SK-N-SH (cell line): ENCODE measurements around the gene TTC21B. TPM values are rescaled to one million over a fixed set of nuclear protein-coding genes. Genes with fewer than 3 reads are reported as not detected.

Source experiments
- CTCF ChIA-PET: fragments of 300-600, 350-600 bp; formaldehyde crosslinking; extraction: SDS; loops from one replicate; lab custom pipeline; 2021; lab: Yijun Ruan, JAX
- POLR2A ChIA-PET: fragments of 350-600 bp; sonication (Branson Sonifier 250); formaldehyde crosslinking; extraction: SDS; loops from one replicate; lab custom pipeline; 2020; ENCODE audit warnings: antibody characterized with exemption, inconsistent platforms; lab: Yijun Ruan, JAX
- DNase-seq: peaks from one replicate; pipeline ENCODE4 v3.0.0; 2012
- H2AFZ ChIP-seq: fragments of 200-600 bp; sonication (generic); 2 replicates; pipeline ENCODE4 v1.8.1; 2016; ENCODE audit warnings: antibody characterized with exemption, mild to moderate bottlenecking, low read depth
- H3F3A ChIP-seq: fragments of 200-600 bp; sonication (generic); replicated peaks from 2 replicates; pipeline ENCODE3; 2016; ENCODE audit warnings: antibody characterized with exemption, mild to moderate bottlenecking; ENCODE audit not compliant: insufficient read depth
- H3K27ac ChIP-seq, 2 experiments: fragments of 200-500 bp in 1 of 2; fragments of 200-600 bp in 1 of 2; sonication (Bioruptor generic) in 1 of 2; sonication (generic), shearing (Covaris generic) in 1 of 2; 2 replicates each; pipeline versions ENCODE4 v1.5.1 to v1.6.1; 2014 to 2016; ENCODE audit warnings: low read depth in 2 of 2, inconsistent platforms in 1 of 2, low read length in 1 of 2, mild to moderate bottlenecking in 1 of 2, mixed read lengths in 1 of 2
- H3K27me3 ChIP-seq: fragments of 200-600 bp; sonication (generic), shearing (Covaris generic); 2 replicates; pipeline ENCODE4 v1.6.1; 2016; ENCODE audit warnings: mixed run types; ENCODE audit not compliant: insufficient read depth
- H3K36me3 ChIP-seq, 2 experiments: fragments of 200-500 bp in 1 of 2; fragments of 200-600 bp in 1 of 2; sonication (Bioruptor generic) in 1 of 2; sonication (generic) in 1 of 2; replicated peaks in 1 of 2; 2 replicates each; pipeline versions ENCODE3 to v1.5.1; 2014 to 2016; ENCODE audit warnings: low read length in 1 of 2, mild to moderate bottlenecking in 1 of 2; ENCODE audit not compliant: insufficient read depth in 2 of 2, control insufficient read depth in 1 of 2
- H3K4me1 ChIP-seq, 2 experiments: fragments of 200-500 bp in 1 of 2; fragments of 200-600 bp in 1 of 2; sonication (Bioruptor generic) in 1 of 2; sonication (generic), shearing (Covaris generic) in 1 of 2; 2 replicates each; pipeline versions ENCODE4 v1.5.1 to v1.6.1; 2014 to 2016; ENCODE audit warnings: low read depth in 1 of 2, low read length in 1 of 2, mixed run types in 1 of 2; ENCODE audit not compliant: insufficient read depth in 2 of 2, control insufficient read depth in 1 of 2
- H3K4me2 ChIP-seq: fragments of 200-600 bp; sonication (generic), shearing (Covaris generic); 2 replicates; pipeline ENCODE4 v1.6.1; 2017; ENCODE audit warnings: mixed run types
- H3K4me3 ChIP-seq, 2 experiments: fragments of 200-500 bp in 1 of 2; fragments of 200-600 bp in 1 of 2; sonication (Bioruptor generic) in 1 of 2; sonication (generic), shearing (Covaris generic) in 1 of 2; 2 replicates each; pipeline versions ENCODE4 v1.5.1 to v1.8.1; 2014 to 2016; ENCODE audit warnings: low read depth in 2 of 2, inconsistent platforms in 1 of 2, low read length in 1 of 2, mild to moderate bottlenecking in 1 of 2, mixed read lengths in 1 of 2, moderate library complexity in 1 of 2
- H3K79me2 ChIP-seq: fragments of 200-600 bp; sonication (generic); 2 replicates; pipeline ENCODE4 v1.8.1; 2017; ENCODE audit warnings: mild to moderate bottlenecking; ENCODE audit not compliant: insufficient read depth
- H3K9ac ChIP-seq: fragments of 200-600 bp; sonication (generic); 2 replicates; pipeline ENCODE4 v1.6.1; 2017; ENCODE audit warnings: mixed run types
- H3K9me2 ChIP-seq: fragments of 200-600 bp; sonication (generic); 2 replicates; pipeline ENCODE4 v1.6.1; 2017; ENCODE audit warnings: mixed run types
- H3K9me3 ChIP-seq: fragments of 200-600 bp; sonication (generic); 2 replicates; pipeline ENCODE4 v1.6.1; 2017; ENCODE audit warnings: mixed run types, mild to moderate bottlenecking, moderate library complexity
- H4K20me1 ChIP-seq: fragments of 200-600 bp; sonication (generic); 2 replicates; pipeline ENCODE4 v1.6.1; 2017; ENCODE audit warnings: mild to moderate bottlenecking, mixed run types; ENCODE audit not compliant: insufficient read depth
- CHD2 ChIP-seq: fragments of 150-350 bp; IDR thresholded peaks from 2 replicates; pipeline ENCODE4 v1.6.1; 2018; ENCODE audit warnings: low read length; ENCODE audit not compliant: partially characterized antibody
- FOXJ3 ChIP-seq: sonication (generic); formaldehyde crosslinking; IDR thresholded peaks from 2 replicates; pipeline ENCODE4 v1.5.1; 2020; ENCODE audit warnings: mild to moderate bottlenecking, missing genetic modification reagents
- MEF2A ChIP-seq: IDR thresholded peaks from 2 replicates; pipeline ENCODE4 v1.4.0; 2012; ENCODE audit warnings: low read depth, borderline replicate concordance
- MXI1 ChIP-seq: IDR thresholded peaks from 2 replicates; pipeline ENCODE4 v1.6.1; 2012; ENCODE audit warnings: mild to moderate bottlenecking, low read depth, low read length, improper control_type of control experiment
- RAD21 ChIP-seq: IDR thresholded peaks from 2 replicates; pipeline ENCODE4 v1.6.1; 2012; ENCODE audit warnings: mild to moderate bottlenecking, low read length
- RCOR1 ChIP-seq: fragments of 150-350 bp; IDR thresholded peaks from 2 replicates; pipeline ENCODE4 v1.6.1; 2017; ENCODE audit warnings: antibody characterized with exemption, low read length
- RXRA ChIP-seq: IDR thresholded peaks from 2 replicates; pipeline ENCODE4 v1.4.0; 2012; ENCODE audit warnings: low read depth, mild to moderate bottlenecking, borderline replicate concordance
- YY1 ChIP-seq: IDR thresholded peaks from 2 replicates; pipeline ENCODE4 v1.4.0; 2012; ENCODE audit warnings: low read depth, mild to moderate bottlenecking
- WGBS: methylation state at CpG from one replicate; pipeline ENCODE4 v1.1.6; 2017; ENCODE audit warnings: low lambda C conversion rate; 5-methylcytosine and 5-hydroxymethylcytosine counted together
- polyA plus RNA-seq, 3 experiments: library from polyadenylated mRNA; depleted of rRNA; stranded (reverse); fragments of >200 nt; gene quantifications; 2 replicates each; pipeline ENCODE4 v1.2.3, GENCODE V29; 2012
- TF ChIP-seq, protein P1 (sequence below): IDR thresholded peaks from 2 replicates; pipeline ENCODE4 v1.4.0; 2012; ENCODE audit warnings: low read depth, borderline replicate concordance
- TF ChIP-seq, protein P2 (sequence below): fragments of 150-350 bp; IDR thresholded peaks from 2 replicates; pipeline ENCODE4 v1.6.1; 2017; ENCODE audit warnings: antibody characterized with exemption, low read length, low read depth, borderline replicate concordance

Gene TTC21B
- polyA plus RNA-seq, 1 of the 3 experiments (the other 2 are of a cell fraction), result 10.1 TPM

DNA sequence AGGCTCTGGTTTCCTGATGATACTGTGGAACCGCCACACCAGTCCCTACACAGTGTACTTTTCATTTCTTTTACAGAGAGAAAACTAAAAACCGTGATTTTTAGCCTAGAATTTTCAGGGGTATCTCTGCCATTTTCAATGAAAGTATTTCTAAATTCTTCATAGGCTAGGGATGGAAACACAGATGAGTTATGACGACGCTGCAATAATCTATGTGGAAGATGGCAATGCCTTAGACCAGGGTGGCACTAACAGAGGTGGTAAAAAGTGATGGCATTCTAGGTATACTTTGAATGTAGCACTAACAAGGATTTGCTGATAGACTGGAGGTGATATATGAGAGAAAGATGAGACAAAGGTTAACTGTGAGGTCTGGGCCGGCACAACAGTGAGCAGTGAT is 56.5 kb downstream of the TTC21B start:
- H2AFZ ChIP-seq, result no peak overlapping the region
- no peak overlapping the region for H3K4me3 ChIP-seq
- H3K79me2 ChIP-seq, result no peaks in the 10 kb centered on the region
- no peak for DNase-seq
- H3K9me3 ChIP-seq, result no peaks in the 10 kb centered on the region
- no peak overlapping the region for H3K9ac ChIP-seq
- no peaks in the 10 kb centered on the region for H3K9me2 ChIP-seq
- CTCF ChIA-PET, result no interaction called here
- POLR2A ChIA-PET, result no interaction called here
- H3K27me3 ChIP-seq, result no peaks in the 10 kb centered on the region
- WGBS, result 93% methylated on average over 5 of the region's 5 CpGs
- H3F3A ChIP-seq, result no peaks in the 10 kb centered on the region
- no peak overlapping the region for H3K4me2 ChIP-seq
- H3K36me3 ChIP-seq, result peaks cover 68 to 77% of the 10 kb centered on the region in 2 experiments
- no peaks in the 10 kb centered on the region for H3K4me1 ChIP-seq
- H4K20me1 ChIP-seq, result no peaks in the 10 kb centered on the region
- no peak overlapping the region for H3K27ac ChIP-seq
- TF ChIP-seq RXRA, result no peak
- TF ChIP-seq, protein P1, sequence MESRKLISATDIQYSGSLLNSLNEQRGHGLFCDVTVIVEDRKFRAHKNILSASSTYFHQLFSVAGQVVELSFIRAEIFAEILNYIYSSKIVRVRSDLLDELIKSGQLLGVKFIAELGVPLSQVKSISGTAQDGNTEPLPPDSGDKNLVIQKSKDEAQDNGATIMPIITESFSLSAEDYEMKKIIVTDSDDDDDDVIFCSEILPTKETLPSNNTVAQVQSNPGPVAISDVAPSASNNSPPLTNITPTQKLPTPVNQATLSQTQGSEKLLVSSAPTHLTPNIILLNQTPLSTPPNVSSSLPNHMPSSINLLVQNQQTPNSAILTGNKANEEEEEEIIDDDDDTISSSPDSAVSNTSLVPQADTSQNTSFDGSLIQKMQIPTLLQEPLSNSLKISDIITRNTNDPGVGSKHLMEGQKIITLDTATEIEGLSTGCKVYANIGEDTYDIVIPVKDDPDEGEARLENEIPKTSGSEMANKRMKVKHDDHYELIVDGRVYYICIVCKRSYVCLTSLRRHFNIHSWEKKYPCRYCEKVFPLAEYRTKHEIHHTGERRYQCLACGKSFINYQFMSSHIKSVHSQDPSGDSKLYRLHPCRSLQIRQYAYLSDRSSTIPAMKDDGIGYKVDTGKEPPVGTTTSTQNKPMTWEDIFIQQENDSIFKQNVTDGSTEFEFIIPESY, result no peak
- TF ChIP-seq, protein P2, sequence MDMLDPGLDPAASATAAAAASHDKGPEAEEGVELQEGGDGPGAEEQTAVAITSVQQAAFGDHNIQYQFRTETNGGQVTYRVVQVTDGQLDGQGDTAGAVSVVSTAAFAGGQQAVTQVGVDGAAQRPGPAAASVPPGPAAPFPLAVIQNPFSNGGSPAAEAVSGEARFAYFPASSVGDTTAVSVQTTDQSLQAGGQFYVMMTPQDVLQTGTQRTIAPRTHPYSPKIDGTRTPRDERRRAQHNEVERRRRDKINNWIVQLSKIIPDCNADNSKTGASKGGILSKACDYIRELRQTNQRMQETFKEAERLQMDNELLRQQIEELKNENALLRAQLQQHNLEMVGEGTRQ, result no peak
- TF ChIP-seq RCOR1, result no peak

DNA sequence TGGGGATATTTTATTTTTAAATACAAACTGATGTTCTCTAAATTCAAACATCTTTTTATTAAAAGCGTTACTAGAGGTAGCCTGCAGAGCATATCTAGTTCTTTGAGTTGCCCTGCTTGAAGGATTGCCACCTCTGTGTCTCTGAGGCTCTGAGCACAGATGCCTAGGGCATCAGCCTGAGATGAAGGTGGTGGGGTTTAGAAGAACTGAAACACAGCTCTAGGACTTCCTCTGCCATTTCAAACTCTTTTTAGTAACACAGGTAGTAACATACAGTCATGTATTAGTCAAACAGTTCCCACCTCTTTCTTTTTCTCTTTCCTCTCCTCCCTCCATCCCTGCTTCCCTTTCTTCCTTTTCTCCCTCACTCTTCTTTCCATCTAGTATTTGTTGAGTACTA is 57.6 kb downstream of the TTC21B start:
- H3K9me2 ChIP-seq, result no peaks in the 10 kb centered on the region
- no peaks in the 10 kb centered on the region for H3K9me3 ChIP-seq
- no peaks in the 10 kb centered on the region for H3K79me2 ChIP-seq
- H2AFZ ChIP-seq, result no peak overlapping the region
- no peak overlapping the region for H3K4me2 ChIP-seq
- POLR2A ChIA-PET, result no interaction called here
- TF ChIP-seq RCOR1 (no peak), FOXJ3 (CRISPR knock-in tag) (no peak), MXI1 (no peak)
- H3K4me1 ChIP-seq, result no peaks in the 10 kb centered on the region
- H3K36me3 ChIP-seq, result peaks cover 71 to 79% of the 10 kb centered on the region in 2 experiments
- CTCF ChIA-PET, result no interaction called here
- H3K27me3 ChIP-seq, result no peaks in the 10 kb centered on the region
- H4K20me1 ChIP-seq, result no peaks in the 10 kb centered on the region
- no peaks in the 10 kb centered on the region for H3F3A ChIP-seq
- H3K27ac ChIP-seq, result no peak overlapping the region
- H3K9ac ChIP-seq, result no peak overlapping the region
- whole genome bisulfite sequencing, result 89% methylated on average over 1 of the region's 1 CpG
- DNase-seq, result no peak
- no peak overlapping the region for H3K4me3 ChIP-seq

DNA sequence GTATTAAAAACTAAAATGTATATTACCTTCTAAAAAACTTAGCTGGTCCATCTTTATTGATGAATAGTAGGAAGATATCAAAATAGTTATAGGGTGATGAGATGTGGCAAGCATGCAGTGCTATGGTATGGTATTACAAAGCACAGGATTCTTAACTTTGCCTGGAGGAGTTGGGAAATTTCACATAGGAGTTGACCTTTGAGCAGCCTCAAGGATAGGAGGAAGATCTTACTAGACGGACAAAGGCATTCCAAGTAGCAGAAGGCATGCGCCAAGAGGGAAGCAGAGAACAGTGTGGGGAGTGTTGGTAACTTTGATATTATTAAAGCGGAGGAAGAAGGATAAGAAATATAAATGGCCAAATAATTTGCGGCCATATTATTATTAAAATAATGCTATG is 60.0 kb downstream of the TTC21B start:
- Histone ChIP-seq H3K27me3 (no peaks in the 10 kb centered on the region), H3K4me3 (no peak overlapping the region), H4K20me1 (no peaks in the 10 kb centered on the region), H3K9me3 (no peaks in the 10 kb centered on the region), H2AFZ (no peak overlapping the region), H3F3A (no peaks in the 10 kb centered on the region), H3K36me3 (peaks cover 73 to 75% of the 10 kb centered on the region in 2 experiments), H3K79me2 (no peaks in the 10 kb centered on the region), H3K9me2 (no peaks in the 10 kb centered on the region), H3K9ac (no peak overlapping the region), H3K27ac (no peak overlapping the region), H3K4me2 (no peak overlapping the region), H3K4me1 (no peaks in the 10 kb centered on the region)
- ChIA-PET CTCF (interaction anchor here (0.8 to 1.5 kb wide), 2 partner anchors 19 to 493 kb away, joined by 3 to 7 read pairs; no protein-coding TSS in a partner anchor), POLR2A (no interaction called here)
- 96% methylated on average over 4 of the region's 4 CpGs for WGBS
- DNase-seq, result no peak
- no peak for TF ChIP-seq MEF2A
- no peak for TF ChIP-seq RAD21
- TF ChIP-seq RXRA, result no peak
- no peak for TF ChIP-seq CHD2
- TF ChIP-seq YY1, result no peak
